ENCODE measurements around the gene HCN4. TPM values are rescaled to one million over a fixed set of nuclear protein-coding genes. Genes with fewer than 3 reads are reported as not detected.

HCN4 gene
- total RNA-seq, 1 experiment from 2014 or later, result 0.29 TPM

DNA sequence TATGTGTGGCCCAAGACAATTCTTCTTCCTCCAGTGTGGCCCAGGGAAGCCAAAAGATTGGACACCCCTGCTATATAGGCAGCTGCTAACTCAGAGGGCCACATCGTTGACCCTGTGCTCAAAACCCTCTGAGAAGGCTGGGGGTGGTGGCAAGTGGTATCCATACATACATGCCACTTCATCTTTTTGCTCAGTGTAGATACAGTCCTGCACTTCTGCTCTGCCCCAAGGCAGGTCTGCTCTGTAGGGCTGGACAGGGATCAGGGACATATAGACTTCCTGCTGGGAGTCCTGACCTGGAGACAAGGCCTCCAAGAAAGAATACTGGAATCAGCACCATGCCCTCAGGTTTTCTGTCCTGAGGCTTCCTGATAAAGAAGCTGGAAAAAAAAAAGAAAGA is 4.5 kb upstream of the HCN4 start:
- Mint-ChIP-seq H3K4me1 (ENCODE audit: low read depth, unreplicated experiment) (no peaks in the 10 kb centered on the region), H3K27ac (ENCODE audit: unreplicated experiment) (no peak overlapping the region), H3K27me3 (ENCODE audit: insufficient read depth, unreplicated experiment) (peaks cover 12% of the 10 kb centered on the region), H3K4me3 (ENCODE audit: unreplicated experiment) (no peak overlapping the region), H3K9me3 (ENCODE audit: unreplicated experiment) (no peaks in the 10 kb centered on the region), H3K36me3 (ENCODE audit: insufficient read depth, unreplicated experiment) (peaks cover 4% of the 10 kb centered on the region)
- TF ChIP-seq, protein P1, sequence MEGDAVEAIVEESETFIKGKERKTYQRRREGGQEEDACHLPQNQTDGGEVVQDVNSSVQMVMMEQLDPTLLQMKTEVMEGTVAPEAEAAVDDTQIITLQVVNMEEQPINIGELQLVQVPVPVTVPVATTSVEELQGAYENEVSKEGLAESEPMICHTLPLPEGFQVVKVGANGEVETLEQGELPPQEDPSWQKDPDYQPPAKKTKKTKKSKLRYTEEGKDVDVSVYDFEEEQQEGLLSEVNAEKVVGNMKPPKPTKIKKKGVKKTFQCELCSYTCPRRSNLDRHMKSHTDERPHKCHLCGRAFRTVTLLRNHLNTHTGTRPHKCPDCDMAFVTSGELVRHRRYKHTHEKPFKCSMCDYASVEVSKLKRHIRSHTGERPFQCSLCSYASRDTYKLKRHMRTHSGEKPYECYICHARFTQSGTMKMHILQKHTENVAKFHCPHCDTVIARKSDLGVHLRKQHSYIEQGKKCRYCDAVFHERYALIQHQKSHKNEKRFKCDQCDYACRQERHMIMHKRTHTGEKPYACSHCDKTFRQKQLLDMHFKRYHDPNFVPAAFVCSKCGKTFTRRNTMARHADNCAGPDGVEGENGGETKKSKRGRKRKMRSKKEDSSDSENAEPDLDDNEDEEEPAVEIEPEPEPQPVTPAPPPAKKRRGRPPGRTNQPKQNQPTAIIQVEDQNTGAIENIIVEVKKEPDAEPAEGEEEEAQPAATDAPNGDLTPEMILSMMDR (IDR thresholded peaks at IDR 0.05; ENCODE audit: insufficient read depth in 1 of 2, low read depth in 1 of 2, low read length in 1 of 2, severe bottlenecking in 1 of 2, unreplicated experiment in 1 of 2), result no peak
- BruUV-seq (replicated peaks), result no TSS peak
- Histone ChIP-seq H3K27me3 (replicated peaks; ENCODE audit: control insufficient read depth, insufficient read depth, low read length) (no peaks in the 10 kb centered on the region; the same call in 1 of the 2 replicates), H3K36me3 (ENCODE audit: control insufficient read depth, insufficient read depth, low read length) (no peaks in the 10 kb centered on the region), H3K9me3 (no peaks in the 10 kb centered on the region), H3K4me3 (ENCODE audit: low read depth, low read length) (no peak overlapping the region), H3K4me1 (no peaks in the 10 kb centered on the region)
- DNase-seq, result no peak
- intact Hi-C loops (cut with micrococcal nuclease; ENCODE audit: unreplicated experiment), result no loop called here
- POLR2A ChIA-PET, result no interaction called here
- CTCF ChIA-PET, result no interaction called here

DNA sequence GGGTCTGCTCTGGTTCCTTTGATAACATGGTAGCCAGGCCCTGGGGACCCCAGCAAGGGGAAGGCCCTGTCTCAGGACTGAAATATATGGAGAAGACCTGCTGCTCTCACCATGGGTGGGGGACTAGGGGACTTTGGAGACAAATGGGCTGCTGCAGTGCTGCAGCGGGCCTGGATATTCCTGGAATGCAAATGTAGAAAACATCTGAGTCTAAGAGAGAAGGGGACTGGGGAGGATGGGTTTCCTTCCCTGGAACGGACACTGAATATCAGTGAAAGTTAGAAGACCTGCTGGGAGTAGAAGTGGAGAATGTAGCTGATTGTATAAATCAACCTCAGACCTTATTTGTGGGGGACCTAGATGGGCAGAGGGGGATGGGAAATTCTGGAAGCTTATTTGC is 3.1 kb upstream of the HCN4 start:
- Histone ChIP-seq H3K4me1 (no peaks in the 10 kb centered on the region), H3K9me3 (no peaks in the 10 kb centered on the region), H3K36me3 (ENCODE audit: control insufficient read depth, insufficient read depth, low read length) (no peaks in the 10 kb centered on the region), H3K27me3 (replicated peaks; ENCODE audit: control insufficient read depth, insufficient read depth, low read length) (no peaks in the 10 kb centered on the region; the same call in 1 of the 2 replicates), H3K4me3 (ENCODE audit: low read depth, low read length) (no peak overlapping the region)
- POLR2A ChIA-PET, result no interaction called here
- Mint-ChIP-seq H3K27ac (ENCODE audit: unreplicated experiment) (no peak overlapping the region), H3K4me3 (ENCODE audit: unreplicated experiment) (no peak overlapping the region), H3K9me3 (ENCODE audit: unreplicated experiment) (no peaks in the 10 kb centered on the region), H3K4me1 (ENCODE audit: low read depth, unreplicated experiment) (no peaks in the 10 kb centered on the region), H3K36me3 (ENCODE audit: insufficient read depth, unreplicated experiment) (peaks cover 4% of the 10 kb centered on the region), H3K27me3 (ENCODE audit: insufficient read depth, unreplicated experiment) (peaks cover 15% of the 10 kb centered on the region)
- CTCF ChIA-PET, result no interaction called here
- TF ChIP-seq, protein P1 (IDR thresholded peaks at IDR 0.05; ENCODE audit: insufficient read depth in 1 of 2, low read depth in 1 of 2, low read length in 1 of 2, severe bottlenecking in 1 of 2, unreplicated experiment in 1 of 2), result no peak
- no peak for DNase-seq
- intact Hi-C loops (cut with micrococcal nuclease; ENCODE audit: unreplicated experiment), result no loop called here
- BruUV-seq (replicated peaks), result no TSS peak

DNA sequence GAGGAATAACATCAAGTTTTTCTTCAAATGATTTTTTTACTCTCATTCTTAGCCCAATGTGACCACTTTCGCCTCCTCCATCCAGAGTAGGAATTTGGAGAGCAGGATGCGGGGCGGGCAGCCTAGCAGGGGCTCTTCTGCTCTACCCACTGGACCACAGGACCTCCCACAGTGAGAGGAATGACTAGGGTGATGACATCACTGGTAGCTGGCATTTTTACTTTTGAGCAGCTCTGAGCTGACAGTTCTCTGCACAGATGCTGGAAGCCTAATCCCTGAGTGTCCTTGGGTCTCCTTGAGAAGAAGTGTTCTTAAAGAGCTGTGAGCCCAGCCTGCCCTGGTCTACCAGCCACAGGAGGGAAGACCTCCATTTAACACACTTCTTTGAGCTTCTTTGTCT is 1.4 kb upstream of the HCN4 start:
- BruUV-seq (replicated peaks), result no TSS peak
- CTCF ChIA-PET, result no interaction called here

More for the DNA sequence above, 1.4 kb upstream of the HCN4 start:
- no peaks in the 10 kb centered on the region for H3K4me1 Mint-ChIP-seq (ENCODE audit: low read depth, unreplicated experiment)
- H3K27me3 ChIP-seq (replicated peaks; ENCODE audit: control insufficient read depth, insufficient read depth, low read length), result no peaks in the 10 kb centered on the region; the same call in 1 of the 2 replicates
- DNase-seq, result no peak
- TF ChIP-seq, protein P1 (IDR thresholded peaks at IDR 0.05; ENCODE audit: insufficient read depth in 1 of 2, low read depth in 1 of 2, low read length in 1 of 2, severe bottlenecking in 1 of 2, unreplicated experiment in 1 of 2), result no peak
- no peaks in the 10 kb centered on the region for H3K9me3 ChIP-seq
- H3K4me3 Mint-ChIP-seq (ENCODE audit: unreplicated experiment), result no peak overlapping the region
- H3K27ac Mint-ChIP-seq (ENCODE audit: unreplicated experiment), result no peak overlapping the region
- intact Hi-C loops (cut with micrococcal nuclease; ENCODE audit: unreplicated experiment), result no loop called here
- H3K36me3 ChIP-seq (ENCODE audit: control insufficient read depth, insufficient read depth, low read length), result no peaks in the 10 kb centered on the region
- no peak overlapping the region for H3K4me3 ChIP-seq (ENCODE audit: low read depth, low read length)
- H3K27me3 Mint-ChIP-seq (ENCODE audit: insufficient read depth, unreplicated experiment), result peaks cover 17% of the 10 kb centered on the region
- no peaks in the 10 kb centered on the region for H3K36me3 Mint-ChIP-seq (ENCODE audit: insufficient read depth, unreplicated experiment)
- POLR2A ChIA-PET, result no interaction called here
- H3K4me1 ChIP-seq, result no peaks in the 10 kb centered on the region
- H3K9me3 Mint-ChIP-seq (ENCODE audit: unreplicated experiment), result no peaks in the 10 kb centered on the region
